Effector CD4-positive, alpha-beta T cell (primary cell): ENCODE measurements around the gene TIMM23.
"Not testable (repeated sequence)": the region's sequence is repeated elsewhere in the genome, so short reads cannot be mapped to it uniquely, and the experiment has no call there.

Experiments used
- DNase-seq: peaks from one replicate; pipeline ENCODE4 v3.0.0-alpha.2; 2020

The TIMM23 gene

GRCh38 chr10:46025406-46025805 lies 53.1 kb downstream of the TIMM23 start:
- DNase-seq, result no peak

GRCh38 chr10:46026106-46026505 lies 53.8 kb downstream of the TIMM23 start:
- DNase-seq, result no peak

GRCh38 chr10:46028584-46029460 lies 56.5 kb downstream of the TIMM23 start:
- DNase-seq, result peak; percentile 23

- DNase-seq, result no peak
Measured at GRCh38 chr10:46029461-46030030, 57.3 kb downstream of the TIMM23 start.

GRCh38 chr10:46030091-46030937 lies 58.0 kb downstream of the TIMM23 start, which contains the start of gene NCOA4:
NCOA4 (minus strand) TSS chr10:46030623; CDS start chr10:46016680, 13,943 bp downstream.
- DNase-seq, result peak; percentile 98

GRCh38 chr10:46031648-46032532 lies 59.6 kb downstream of the TIMM23 start:
- no peak for DNase-seq

- no peak for DNase-seq
Measured at GRCh38 chr10:46033602-46034011, 61.3 kb downstream of the TIMM23 start.

GRCh38 chr10:46035923-46036849 lies 63.9 kb downstream of the TIMM23 start:
- no peak for DNase-seq

GRCh38 chr10:46037107-46037825 lies 65.0 kb downstream of the TIMM23 start:
- no peak for DNase-seq

- no peak for DNase-seq
Measured at GRCh38 chr10:46040004-46040403, 67.7 kb downstream of the TIMM23 start.

- no peak for DNase-seq
Measured at GRCh38 chr10:46042527-46042926, 70.2 kb downstream of the TIMM23 start.

GRCh38 chr10:46046261-46046660 lies 74.0 kb downstream of the TIMM23 start, which contains the start of gene MSMB:
MSMB (minus strand) TSS chr10:46046269; CDS start chr10:46046237, 32 bp downstream.
- DNase-seq, result no peak

GRCh38 chr10:46048152-46048551 lies 75.9 kb downstream of the TIMM23 start:
- no peak for DNase-seq

- not testable (repeated sequence) for DNase-seq
Measured at GRCh38 chr10:46049497-46049831, 77.2 kb downstream of the TIMM23 start.

- DNase-seq, result no peak
Measured at GRCh38 chr10:46050941-46051623, 78.8 kb downstream of the TIMM23 start.

- DNase-seq, result no peak
Measured at GRCh38 chr10:46052057-46052790, 79.9 kb downstream of the TIMM23 start.

GRCh38 chr10:46052791-46053375 lies 80.6 kb downstream of the TIMM23 start:
- DNase-seq, result no peak
